B cell (primary cell): ENCODE data around the gene FCSK. TPM values are rescaled to one million over a fixed set of nuclear protein-coding genes. Genes with fewer than 3 reads are reported as not detected.

Experiments
- ATAC-seq: fragments of 200-7000 bp; cut with Tn5 transposase; one replicate; pipeline ENCODE4 v1.10.0; 2021; ENCODE audit warnings: low read depth, mild to moderate bottlenecking, moderate number of reproducible peaks, moderate library complexity
- CTCF ChIA-PET: fragments of 350-600 bp; sonication (Branson Sonifier 250); formaldehyde crosslinking; loops from one replicate; lab custom pipeline; 2021; ENCODE audit warnings: antibody characterized with exemption, inconsistent platforms; lab: Charles Lee
- POLR2A ChIA-PET: fragments of 350-600 bp; sonication (Branson Sonifier 250); formaldehyde crosslinking; loops from one replicate; lab custom pipeline; 2021; ENCODE audit warnings: antibody characterized with exemption; lab: Charles Lee
- DNase-seq: peaks from one replicate; pipeline ENCODE4 v3.0.0; 2013
- H2AFZ ChIP-seq: 2 replicates; pipeline ENCODE4 v1.6.1; 2012; ENCODE audit warnings: mild to moderate bottlenecking, low read depth, low read length; ENCODE audit not compliant: insufficient read depth, poor library complexity, severe bottlenecking
- H3K27ac ChIP-seq, 2 donors: 1 replicate in 1 of 2; 2 replicates in 1 of 2; pipeline ENCODE4 v1.5.1; 2012 to 2013; ENCODE audit warnings: low read length in 2 of 2, mild to moderate bottlenecking in 2 of 2, moderate library complexity in 1 of 2
- H3K27me3 ChIP-seq, 4 experiments: fragments of 200-600 bp in 1 of 4; sonication (generic) in 1 of 4; replicated peaks in 1 of 4; 1 replicate in 2 of 4; 2 replicates in 2 of 4; pipeline versions ENCODE4 v1.6.1 to v1.7.0; 2013 to 2016; ENCODE audit warnings: low read length in 3 of 4, mild to moderate bottlenecking in 2 of 4, mixed read lengths in 1 of 4, moderate library complexity in 1 of 4; ENCODE audit not compliant: insufficient read depth in 4 of 4, control insufficient read depth in 3 of 4; ENCODE audit errors: control extremely low read depth in 1 of 4
- H3K36me3 ChIP-seq, 2 experiments: replicated peaks in 1 of 2; 1 replicate in 1 of 2; 2 replicates in 1 of 2; pipeline versions ENCODE4 v1.6.1 to v1.7.1; 2013; ENCODE audit warnings: low read length in 1 of 2; ENCODE audit not compliant: insufficient read depth in 2 of 2, control insufficient read depth in 1 of 2; ENCODE audit errors: control extremely low read depth in 1 of 2, extremely low read depth in 1 of 2
- H3K4me1 ChIP-seq, 2 donors: fragments of 200-600 bp in 1 of 2; sonication (generic) in 1 of 2; 1 replicate in 1 of 2; 2 replicates in 1 of 2; pipeline versions ENCODE4 v1.5.1 to v1.6.1; 2013 to 2017; ENCODE audit warnings: low read length in 2 of 2; ENCODE audit not compliant: control insufficient read depth in 2 of 2, insufficient read depth in 2 of 2
- H3K4me2 ChIP-seq: replicated peaks from 2 replicates; pipeline ENCODE3; 2012; ENCODE audit warnings: mild to moderate bottlenecking, low read depth, low read length; ENCODE audit not compliant: poor library complexity, severe bottlenecking
- H3K4me3 ChIP-seq, 5 experiments: fragments of 200-600 bp in 1 of 5; sonication (generic) in 1 of 5; 1 replicate in 3 of 5; 2 replicates in 2 of 5; pipeline versions ENCODE4 v1.5.1 to v1.7.0; 2011 to 2016; ENCODE audit warnings: low read length in 4 of 5, mild to moderate bottlenecking in 4 of 5, low read depth in 2 of 5, control low read depth in 1 of 5, moderate library complexity in 1 of 5; ENCODE audit not compliant: insufficient read depth in 1 of 5; ENCODE audit errors: control extremely low read depth in 1 of 5, extremely low read depth in 1 of 5
- H3K79me2 ChIP-seq: fragments of 200-600 bp; sonication (generic); one replicate; pipeline ENCODE4 v1.6.0; 2016; ENCODE audit warnings: low read length; ENCODE audit not compliant: control insufficient read depth, insufficient read depth
- H3K9ac ChIP-seq: fragments of 200-600 bp; sonication (generic); 2 replicates; pipeline ENCODE4 v1.6.1; 2017; ENCODE audit warnings: mild to moderate bottlenecking, low read length, moderate library complexity
- H3K9me3 ChIP-seq, 3 donors: one replicate each; pipeline versions ENCODE4 v1.6.1 to v1.7.1; 2013; ENCODE audit warnings: low read length in 2 of 3; ENCODE audit not compliant: control insufficient read depth in 2 of 3, insufficient read depth in 1 of 3; ENCODE audit errors: control extremely low read depth in 1 of 3
- H4K20me1 ChIP-seq: 2 replicates; pipeline ENCODE4 v1.6.0; 2012; ENCODE audit warnings: mild to moderate bottlenecking, low read length; ENCODE audit not compliant: insufficient read depth, control insufficient read depth, poor library complexity, severe bottlenecking
- H3K27ac Mint-ChIP-seq: one replicate; pipeline ENCODE4 v1.8.0; 2021; ENCODE audit warnings: mixed read lengths
- H3K27me3 Mint-ChIP-seq: one replicate; pipeline ENCODE4 v1.8.0; 2021; ENCODE audit warnings: mixed read lengths
- H3K4me1 Mint-ChIP-seq: one replicate; pipeline ENCODE4 v1.8.0; 2021; ENCODE audit warnings: mixed read lengths
- H3K4me3 Mint-ChIP-seq: one replicate; pipeline ENCODE4 v1.8.0; 2021; ENCODE audit warnings: mixed read lengths
- H3K9me3 Mint-ChIP-seq: one replicate; pipeline ENCODE4 v1.8.0; 2022; ENCODE audit warnings: mixed read lengths; ENCODE audit not compliant: insufficient read depth
- EZH2 ChIP-seq: IDR thresholded peaks from 2 replicates; pipeline ENCODE4 v1.6.1; 2012; ENCODE audit warnings: borderline replicate concordance, low read depth, mild to moderate bottlenecking, moderate library complexity, low read length; ENCODE audit not compliant: insufficient read depth, poor library complexity, severe bottlenecking
- WGBS: methylation state at CpG from one replicate; pipeline ENCODE4 v1.1.5; 2013; ENCODE audit warnings: missing lambda C conversion rate; ENCODE audit not compliant: insufficient coverage; 5-methylcytosine and 5-hydroxymethylcytosine counted together
- intact Hi-C: fragments of 100-400 bp; cut with micrococcal nuclease; formaldehyde crosslinking; loops from one replicate; pipeline ENCODE4 v1.10.0; 2022
- polyA plus RNA-seq: library from polyadenylated mRNA; depleted of rRNA; stranded (reverse); fragments of >200 nt; gene quantifications from 2 replicates; pipeline ENCODE4 v1.2.3, GENCODE V29; 2012
- total RNA-seq, 2 donors: library from RNA; stranded (reverse); fragments of 120-200 nt in 1 of 2; gene quantifications; 1 replicate in 1 of 2; 2 replicates in 1 of 2; pipeline versions ENCODE4 v1.2.3 to v1.2.4, GENCODE V29; 2013 to 2022
- TF ChIP-seq, protein P1 (sequence below): fragments of 200-600 bp; IDR thresholded peaks from one replicate; pipeline ENCODE4 v1.8.0; 2022; ENCODE audit warnings: antibody characterized with exemption, mild to moderate bottlenecking

FCSK gene
- total and polyA plus RNA-seq, 2 donors (not counting 1 experiment from before 2014, with no cell fraction given) = 19.4 to 24.8 TPM

DNA sequence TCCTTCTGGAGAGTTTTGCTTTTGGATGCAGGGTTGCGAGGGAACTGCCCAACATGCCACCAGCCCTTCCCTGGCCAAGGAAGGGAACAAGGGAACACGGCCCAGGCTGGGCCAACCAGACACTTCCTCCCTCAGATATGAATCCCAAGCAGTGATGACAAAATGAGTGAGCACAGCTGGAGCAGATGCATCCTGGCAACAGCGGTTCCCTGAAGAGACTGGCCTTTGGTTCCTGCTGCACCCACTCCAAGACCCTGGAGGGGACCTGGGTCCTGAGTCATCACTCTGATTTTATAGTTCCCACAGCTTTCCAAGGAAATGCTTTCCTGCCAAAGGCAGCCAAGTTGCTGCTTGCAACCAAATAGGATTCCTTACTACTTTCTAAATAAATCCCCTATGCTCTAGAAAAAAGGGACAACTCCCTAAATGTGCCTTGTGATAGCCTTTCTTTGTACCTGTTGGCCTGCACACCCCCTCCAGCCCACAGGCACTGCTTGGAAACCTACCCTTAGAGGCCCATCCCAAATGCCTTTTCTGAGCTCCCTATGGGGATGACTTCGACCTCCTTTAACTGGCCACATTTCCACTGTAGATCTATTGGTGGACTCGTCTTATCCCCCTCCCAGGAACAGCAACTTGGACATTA is 20.8 kb upstream of the FCSK start:
- no peaks in the 10 kb centered on the region for H3K9me3 Mint-ChIP-seq
- H3K36me3 ChIP-seq = peaks cover 0 to 2% of the 10 kb centered on the region in 2 experiments
- no peak for ATAC-seq
- H3K4me1 Mint-ChIP-seq = peaks cover 83% of the 10 kb centered on the region
- no peaks in the 10 kb centered on the region for H3K9me3 ChIP-seq
- H3K4me1 ChIP-seq = peaks cover 79 to 86% of the 10 kb centered on the region in 2 donors
- peaks cover 60% of the 10 kb centered on the region for H3K79me2 ChIP-seq
- no peaks in the 10 kb centered on the region for H3K27me3 Mint-ChIP-seq
- ChIA-PET CTCF (interaction anchor here (1.1 to 1.6 kb wide), 5 partner anchors 15 to 61 kb away, joined by 3 to 9 read pairs (median 4); partner anchors contain the start of gene FCSK), POLR2A (interaction anchor here (1.0 to 1.5 kb wide), 4 partner anchors 21 to 53 kb away, joined by 3 to 7 read pairs (median 6); partner anchors contain the start of gene FCSK)
- no peak overlapping the region for H3K4me3 ChIP-seq
- no peaks in the 10 kb centered on the region for H3K27me3 ChIP-seq
- peaks cover 19% of the 10 kb centered on the region for H4K20me1 ChIP-seq
- H3K27ac Mint-ChIP-seq = peak overlapping the region; percentile 88
- peak overlapping the region; percentile 76 to 100 for H3K27ac ChIP-seq
- no peak overlapping the region for H2AFZ ChIP-seq
- WGBS = 51% methylated on average over 4 of the region's 5 CpGs
- peak; percentile 5 for DNase-seq
- peak overlapping the region; percentile 66 for H3K4me2 ChIP-seq
- TF ChIP-seq EZH2 = no peak
- TF ChIP-seq, protein P1, sequence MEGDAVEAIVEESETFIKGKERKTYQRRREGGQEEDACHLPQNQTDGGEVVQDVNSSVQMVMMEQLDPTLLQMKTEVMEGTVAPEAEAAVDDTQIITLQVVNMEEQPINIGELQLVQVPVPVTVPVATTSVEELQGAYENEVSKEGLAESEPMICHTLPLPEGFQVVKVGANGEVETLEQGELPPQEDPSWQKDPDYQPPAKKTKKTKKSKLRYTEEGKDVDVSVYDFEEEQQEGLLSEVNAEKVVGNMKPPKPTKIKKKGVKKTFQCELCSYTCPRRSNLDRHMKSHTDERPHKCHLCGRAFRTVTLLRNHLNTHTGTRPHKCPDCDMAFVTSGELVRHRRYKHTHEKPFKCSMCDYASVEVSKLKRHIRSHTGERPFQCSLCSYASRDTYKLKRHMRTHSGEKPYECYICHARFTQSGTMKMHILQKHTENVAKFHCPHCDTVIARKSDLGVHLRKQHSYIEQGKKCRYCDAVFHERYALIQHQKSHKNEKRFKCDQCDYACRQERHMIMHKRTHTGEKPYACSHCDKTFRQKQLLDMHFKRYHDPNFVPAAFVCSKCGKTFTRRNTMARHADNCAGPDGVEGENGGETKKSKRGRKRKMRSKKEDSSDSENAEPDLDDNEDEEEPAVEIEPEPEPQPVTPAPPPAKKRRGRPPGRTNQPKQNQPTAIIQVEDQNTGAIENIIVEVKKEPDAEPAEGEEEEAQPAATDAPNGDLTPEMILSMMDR = no peak
- intact Hi-C loops = no loop called here
- no peak overlapping the region for H3K9ac ChIP-seq
- peak overlapping the region; percentile 79 for H3K4me3 Mint-ChIP-seq
